Measurements from ENCODE around the gene INPP4A. TPM values are rescaled to one million over a fixed set of nuclear protein-coding genes. Genes with fewer than 3 reads are reported as not detected.
"Not testable (repeated sequence)": the region's sequence is repeated elsewhere in the genome, so short reads cannot be mapped to it uniquely, and the experiment has no call there.

The INPP4A gene
- total RNA-seq, 1 experiment from 2014 or later, result 23.4 TPM

DNA sequence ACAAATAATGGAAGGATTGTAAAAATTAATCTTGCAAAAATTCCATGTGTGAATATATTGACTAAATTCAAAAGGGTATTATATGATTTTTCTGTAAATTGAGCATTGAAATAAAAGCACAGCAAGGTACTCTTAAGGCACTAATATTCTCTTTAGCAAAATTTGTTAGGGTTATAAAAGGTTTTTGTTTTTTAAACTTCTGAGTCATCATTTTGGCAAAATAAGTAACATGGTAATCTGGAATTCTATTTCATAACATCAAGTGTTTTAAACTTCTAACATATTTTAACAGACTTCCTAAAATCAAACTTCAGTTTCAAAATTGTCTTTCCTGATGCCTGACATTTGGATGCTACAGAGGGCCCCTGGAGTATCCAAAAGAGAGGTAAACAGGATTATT lies 12.5 kb upstream of the INPP4A start:
- Histone ChIP-seq H3K27me3 (ENCODE audit: low read length) (no peaks in the 10 kb centered on the region), H4K20me1 (ENCODE audit: low read length) (no peaks in the 10 kb centered on the region), H3K79me2 (ENCODE audit: low read length) (no peaks in the 10 kb centered on the region), H3K36me3 (ENCODE audit: low read depth, low read length) (no peaks in the 10 kb centered on the region), H3K9me3 (ENCODE audit: low read length) (0 out of 2 replicates have a peak, but pooled peaks cover 5% of the 10 kb centered on the region), H3K4me2 (ENCODE audit: low read length) (no peak overlapping the region), H3K9ac (ENCODE audit: low read length) (no peak overlapping the region), H3K9me2 (replicated peaks; ENCODE audit: low read length) (no peaks in the 10 kb centered on the region), H2AFZ (ENCODE audit: low read length) (no peak overlapping the region), H3K4me3 (ENCODE audit: low read length) (no peak overlapping the region), H3K27ac (ENCODE audit: low read length) (no peak overlapping the region), H3K4me1 (ENCODE audit: insufficient read depth, low read length) (no peaks in the 10 kb centered on the region), H3F3A (ENCODE audit: low read length, unreplicated experiment) (no peaks in the 10 kb centered on the region)
- intact Hi-C loops (cut with micrococcal nuclease), result no loop called here
- BruUV-seq (replicated peaks), result no TSS peak
- no peak for TF ChIP-seq EZH2 (IDR thresholded peaks at IDR 0.05; ENCODE audit: low read length, unreplicated experiment)
- TF ChIP-seq, protein P1, sequence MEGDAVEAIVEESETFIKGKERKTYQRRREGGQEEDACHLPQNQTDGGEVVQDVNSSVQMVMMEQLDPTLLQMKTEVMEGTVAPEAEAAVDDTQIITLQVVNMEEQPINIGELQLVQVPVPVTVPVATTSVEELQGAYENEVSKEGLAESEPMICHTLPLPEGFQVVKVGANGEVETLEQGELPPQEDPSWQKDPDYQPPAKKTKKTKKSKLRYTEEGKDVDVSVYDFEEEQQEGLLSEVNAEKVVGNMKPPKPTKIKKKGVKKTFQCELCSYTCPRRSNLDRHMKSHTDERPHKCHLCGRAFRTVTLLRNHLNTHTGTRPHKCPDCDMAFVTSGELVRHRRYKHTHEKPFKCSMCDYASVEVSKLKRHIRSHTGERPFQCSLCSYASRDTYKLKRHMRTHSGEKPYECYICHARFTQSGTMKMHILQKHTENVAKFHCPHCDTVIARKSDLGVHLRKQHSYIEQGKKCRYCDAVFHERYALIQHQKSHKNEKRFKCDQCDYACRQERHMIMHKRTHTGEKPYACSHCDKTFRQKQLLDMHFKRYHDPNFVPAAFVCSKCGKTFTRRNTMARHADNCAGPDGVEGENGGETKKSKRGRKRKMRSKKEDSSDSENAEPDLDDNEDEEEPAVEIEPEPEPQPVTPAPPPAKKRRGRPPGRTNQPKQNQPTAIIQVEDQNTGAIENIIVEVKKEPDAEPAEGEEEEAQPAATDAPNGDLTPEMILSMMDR (conservative IDR thresholded peaks at IDR 0.05; ENCODE audit: low read depth, low read length), result no peak
- TF ChIP-seq EZH2phosphoT487 (IDR thresholded peaks at IDR 0.05; ENCODE audit: borderline replicate concordance, low read length), result no peak
- ATAC-seq, result no peak
- POLR2A ChIA-PET (ENCODE audit: unreplicated experiment), result no interaction called here
- CTCF ChIA-PET, result no interaction called here
- DNase-seq, result no peak

DNA sequence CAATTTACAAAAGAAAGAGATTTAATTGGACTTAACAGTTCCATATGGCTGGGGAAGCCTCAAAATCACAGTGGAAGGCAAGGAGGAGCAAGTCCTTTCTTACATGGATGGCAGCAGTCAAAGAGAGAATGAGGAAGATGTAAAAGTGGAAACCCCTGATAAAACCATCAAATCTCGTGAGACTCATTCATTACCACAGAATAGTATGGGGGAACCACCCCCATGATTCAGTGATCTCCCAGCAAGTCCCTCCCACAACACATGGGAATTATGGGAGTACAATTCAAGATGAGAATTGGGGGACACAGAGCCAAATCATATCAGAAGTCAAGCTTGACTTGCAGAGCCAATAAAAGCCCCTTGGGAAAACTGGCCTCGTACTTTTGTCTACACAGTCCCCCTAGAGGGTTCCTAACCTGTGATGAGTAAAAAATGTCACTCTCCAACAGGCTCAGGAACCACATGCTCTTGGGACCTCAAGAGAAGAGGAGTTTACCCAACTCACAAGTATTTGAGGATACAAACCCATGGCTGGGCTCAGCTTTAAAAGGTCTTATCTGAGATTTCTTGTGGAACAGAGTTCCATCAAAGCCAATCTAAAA lies 11.2 kb upstream of the INPP4A start:
- Histone ChIP-seq H3F3A (ENCODE audit: low read length, unreplicated experiment) (no peaks in the 10 kb centered on the region), H3K79me2 (ENCODE audit: low read length) (no peaks in the 10 kb centered on the region), H3K27ac (ENCODE audit: low read length) (no peak overlapping the region), H3K4me1 (ENCODE audit: insufficient read depth, low read length) (no peaks in the 10 kb centered on the region), H3K4me2 (ENCODE audit: low read length) (no peak overlapping the region), H3K9me3 (ENCODE audit: low read length) (0 out of 2 replicates have a peak, but pooled peaks cover 5% of the 10 kb centered on the region), H3K4me3 (ENCODE audit: low read length) (no peak overlapping the region), H3K9me2 (replicated peaks; ENCODE audit: low read length) (no peaks in the 10 kb centered on the region), H2AFZ (ENCODE audit: low read length) (no peak overlapping the region), H3K9ac (ENCODE audit: low read length) (no peak overlapping the region), H3K36me3 (ENCODE audit: low read depth, low read length) (no peaks in the 10 kb centered on the region), H3K27me3 (ENCODE audit: low read length) (no peaks in the 10 kb centered on the region), H4K20me1 (ENCODE audit: low read length) (no peaks in the 10 kb centered on the region)
- ChIA-PET CTCF (no interaction called here), POLR2A (ENCODE audit: unreplicated experiment) (no interaction called here)
- TF ChIP-seq EZH2 (IDR thresholded peaks at IDR 0.05; ENCODE audit: low read length, unreplicated experiment) (no peak), EZH2phosphoT487 (IDR thresholded peaks at IDR 0.05; ENCODE audit: borderline replicate concordance, low read length) (no peak)
- TF ChIP-seq, protein P1 (conservative IDR thresholded peaks at IDR 0.05; ENCODE audit: low read depth, low read length), result no peak
- DNase-seq, result no peak
- ATAC-seq, result no peak
- intact Hi-C loops (cut with micrococcal nuclease), result no loop called here
- BruUV-seq (replicated peaks), result no TSS peak

- CTCF ChIA-PET, result no interaction called here
- POLR2A ChIA-PET (ENCODE audit: unreplicated experiment), result no interaction called here
- no peak for ATAC-seq
These were observed 10.2 kb upstream of the INPP4A start for GRCh38 chr2:98434492-98434891.

GRCh38 chr2:98435670-98436069 lies 9.0 kb upstream of the INPP4A start:
- intact Hi-C loops (cut with micrococcal nuclease); H3K79me2 ChIP-seq (ENCODE audit: low read length); POLR2A ChIA-PET (ENCODE audit: unreplicated experiment); H4K20me1 ChIP-seq (ENCODE audit: low read length); H3K4me3 ChIP-seq (ENCODE audit: low read length); H3K4me1 ChIP-seq (ENCODE audit: insufficient read depth, low read length); ATAC-seq; H3K27me3 ChIP-seq (ENCODE audit: low read length); H3F3A ChIP-seq (ENCODE audit: low read length, unreplicated experiment); H3K4me2 ChIP-seq (ENCODE audit: low read length); H2AFZ ChIP-seq (ENCODE audit: low read length); DNase-seq; H3K9me3 ChIP-seq (ENCODE audit: low read length); BruUV-seq (replicated peaks); H3K27ac ChIP-seq (ENCODE audit: low read length); CTCF ChIA-PET; H3K9ac ChIP-seq (ENCODE audit: low read length); H3K36me3 ChIP-seq (ENCODE audit: low read depth, low read length); H3K9me2 ChIP-seq (replicated peaks; ENCODE audit: low read length): not testable (repeated sequence)

More at GRCh38 chr2:98434492-98434891, 10.2 kb upstream of the INPP4A start:
- Histone ChIP-seq H3K9me3 (ENCODE audit: low read length) (0 out of 2 replicates have a peak, but pooled peaks cover 5% of the 10 kb centered on the region), H3K9me2 (replicated peaks; ENCODE audit: low read length) (no peaks in the 10 kb centered on the region), H3K27me3 (ENCODE audit: low read length) (no peaks in the 10 kb centered on the region), H3K4me2 (ENCODE audit: low read length) (no peak overlapping the region), H2AFZ (ENCODE audit: low read length) (no peak overlapping the region), H3K27ac (ENCODE audit: low read length) (no peak overlapping the region), H3K79me2 (ENCODE audit: low read length) (no peaks in the 10 kb centered on the region), H3K4me1 (ENCODE audit: insufficient read depth, low read length) (no peaks in the 10 kb centered on the region), H3K36me3 (ENCODE audit: low read depth, low read length) (no peaks in the 10 kb centered on the region), H3K9ac (ENCODE audit: low read length) (no peak overlapping the region), H3F3A (ENCODE audit: low read length, unreplicated experiment) (no peaks in the 10 kb centered on the region), H4K20me1 (ENCODE audit: low read length) (no peaks in the 10 kb centered on the region), H3K4me3 (ENCODE audit: low read length) (no peak overlapping the region)
- BruUV-seq (replicated peaks), result no TSS peak
- intact Hi-C loops (cut with micrococcal nuclease), result no loop called here
- no peak for DNase-seq
- TF ChIP-seq EZH2phosphoT487 (IDR thresholded peaks at IDR 0.05; ENCODE audit: borderline replicate concordance, low read length) (no peak), EZH2 (IDR thresholded peaks at IDR 0.05; ENCODE audit: low read length, unreplicated experiment) (no peak)
- TF ChIP-seq, protein P1 (conservative IDR thresholded peaks at IDR 0.05; ENCODE audit: low read depth, low read length), result no peak

Measured in PC-3 (cell line).